Endothelial cell of umbilical vein (primary cell): ENCODE data around the gene CIAO3. TPM values are rescaled to one million over a fixed set of nuclear protein-coding genes. Genes with fewer than 3 reads are reported as not detected.

Experiments used
- BruUV-seq: library from RNA; stranded (reverse); fragments of 400-500 nt; replicated peaks from 2 replicates; lab custom pipeline; 2021; lab: Mats Ljungman, UMichigan
- CTCF ChIA-PET: fragments of 300-600, 350-600 bp; sonication (Branson Sonifier 250); formaldehyde crosslinking; loops from one replicate; lab custom pipeline; 2021; ENCODE audit warnings: antibody characterized with exemption, inconsistent platforms; lab: Charles Lee
- POLR2A ChIA-PET: fragments of 300-600, 350-600 bp; sonication (Branson Sonifier 250); formaldehyde crosslinking; loops from one replicate; lab custom pipeline; 2021; ENCODE audit warnings: antibody characterized with exemption, inconsistent platforms; lab: Charles Lee
- DNase-seq: peaks from one replicate; pipeline ENCODE4 v3.0.0-alpha.2; 2011; ENCODE audit warnings: low read depth, low spot score
- FAIRE-seq: peaks from 2 replicates; lab custom pipeline; 2011; peaks lifted over from hg19 to GRCh38; lab: Jason Lieb, UNC
- H2AFZ ChIP-seq: 2 replicates; pipeline ENCODE4 v1.6.0; 2012; ENCODE audit warnings: low read depth, low read length, control low read depth, inconsistent platforms
- H3K27ac ChIP-seq: 2 replicates; pipeline ENCODE4 v1.5.1; 2011; ENCODE audit warnings: low read depth, mild to moderate bottlenecking, control low read depth, low read length, moderate library complexity; ENCODE audit not compliant: insufficient read depth
- H3K27me3 ChIP-seq, 2 experiments: 2 replicates each; pipeline versions ENCODE4 v1.6.0 to v1.6.1; 2011; ENCODE audit warnings: low read length in 2 of 2, mixed read lengths in 1 of 2; ENCODE audit not compliant: control insufficient read depth in 2 of 2, insufficient read depth in 2 of 2
- H3K36me3 ChIP-seq, 2 experiments: 2 replicates in 1 of 2; 3 replicates in 1 of 2; pipeline ENCODE4 v1.5.1; 2011; ENCODE audit warnings: low read length in 2 of 2, mild to moderate bottlenecking in 1 of 2, moderate library complexity in 1 of 2; ENCODE audit not compliant: control insufficient read depth in 2 of 2, insufficient read depth in 2 of 2; ENCODE audit errors: extremely low read depth in 1 of 2
- H3K4me1 ChIP-seq: 3 replicates; pipeline ENCODE4 v1.5.1; 2011; ENCODE audit warnings: mild to moderate bottlenecking, low read length; ENCODE audit not compliant: control insufficient read depth, insufficient read depth; ENCODE audit errors: extremely low read depth
- H3K4me2 ChIP-seq: 2 replicates; pipeline ENCODE4 v1.6.1; 2011; ENCODE audit warnings: low read length, control low read depth, mixed read lengths; ENCODE audit not compliant: insufficient read depth
- H3K4me3 ChIP-seq, 3 experiments: fragments of 200-600 bp in 1 of 3; sonication (generic), shearing (Covaris generic) in 1 of 3; replicated peaks in 1 of 3; 2 replicates each; pipeline ENCODE4 v1.5.1; 2011 to 2016; ENCODE audit warnings: control low read depth in 3 of 3, low read length in 3 of 3, mild to moderate bottlenecking in 2 of 3, inconsistent platforms in 1 of 3, low read depth in 1 of 3, moderate library complexity in 1 of 3; ENCODE audit not compliant: insufficient read depth in 1 of 3
- H3K79me2 ChIP-seq: 2 replicates; pipeline ENCODE4 v1.6.0; 2012; ENCODE audit warnings: low read length, inconsistent platforms; ENCODE audit not compliant: control insufficient read depth, insufficient read depth
- H3K9ac ChIP-seq: replicated peaks from 2 replicates; pipeline ENCODE3; 2011; ENCODE audit warnings: low read length, control low read depth; ENCODE audit not compliant: insufficient read depth; ENCODE audit errors: extremely low read depth
- H3K9me1 ChIP-seq: replicated peaks from 3 replicates; pipeline ENCODE4 v1.6.0; 2011; ENCODE audit warnings: mild to moderate bottlenecking, low read length; ENCODE audit not compliant: control insufficient read depth, insufficient read depth; ENCODE audit errors: extremely low read depth
- H3K9me3 ChIP-seq: replicated peaks from 2 replicates; pipeline ENCODE4 v1.5.1; 2012; ENCODE audit warnings: low read length, inconsistent platforms; ENCODE audit not compliant: control insufficient read depth, insufficient read depth
- H4K20me1 ChIP-seq: replicated peaks from 2 replicates; pipeline ENCODE3; 2011; ENCODE audit warnings: mild to moderate bottlenecking, low read length; ENCODE audit not compliant: control insufficient read depth, insufficient read depth; ENCODE audit errors: extremely low read depth
- CTCF ChIP-seq, 2 donors: IDR thresholded peaks; 1 replicate in 1 of 2; 2 replicates in 1 of 2; pipeline ENCODE4 v1.5.1; 2011; ENCODE audit warnings: low read length in 2 of 2, mild to moderate bottlenecking in 2 of 2, moderate library complexity in 2 of 2, control low read depth in 1 of 2, inconsistent platforms in 1 of 2, low read depth in 1 of 2; ENCODE audit not compliant: insufficient read depth in 1 of 2; ENCODE audit errors: extremely low read depth in 1 of 2
- EZH2 ChIP-seq: IDR thresholded peaks from 2 replicates; pipeline ENCODE4 v1.6.1; 2012; ENCODE audit warnings: borderline replicate concordance, low read depth, mild to moderate bottlenecking, moderate library complexity, low read length, inconsistent platforms; ENCODE audit not compliant: severe bottlenecking
- FOS ChIP-seq: IDR thresholded peaks from 2 replicates; pipeline ENCODE4 v1.6.1; 2011; ENCODE audit warnings: mild to moderate bottlenecking, low read length, moderate library complexity, borderline replicate concordance; ENCODE audit not compliant: insufficient read depth
- GATA2 ChIP-seq: IDR thresholded peaks from 2 replicates; pipeline ENCODE4 v1.7.0; 2011; ENCODE audit warnings: low read depth, mild to moderate bottlenecking, moderate library complexity, mixed read lengths, low read length; ENCODE audit not compliant: insufficient read length, insufficient read depth
- JUN ChIP-seq: IDR thresholded peaks from 2 replicates; pipeline ENCODE4 v1.6.1; 2011; ENCODE audit warnings: borderline replicate concordance, low read depth; ENCODE audit not compliant: insufficient read length, insufficient read depth
- MYC ChIP-seq: IDR thresholded peaks from one replicate; pipeline ENCODE4 v1.6.1; 2011; ENCODE audit warnings: mild to moderate bottlenecking, low read depth, low read length
- POLR2A ChIP-seq: IDR thresholded peaks from 2 replicates; pipeline ENCODE4 v1.6.1; 2012; ENCODE audit warnings: low read depth, mild to moderate bottlenecking, control low read depth, low read length
- POLR2AphosphoS5 ChIP-seq: IDR thresholded peaks from 2 replicates; pipeline ENCODE4 v1.6.1; 2012; ENCODE audit warnings: low read depth, mild to moderate bottlenecking, control low read depth, low read length, moderate library complexity; ENCODE audit not compliant: insufficient read depth
- dilution Hi-C: fragments of 300-500 bp; cut with MboI; formaldehyde crosslinking; loops from one replicate; pipeline ENCODE4 v1.15.0; 2019; ENCODE audit warnings: low sequenced_read_pairs; ENCODE audit not compliant: extremely low pct_ligation_motif_present
- intact Hi-C: fragments of 100-400 bp; cut with micrococcal nuclease; formaldehyde crosslinking; loops from one replicate; pipeline ENCODE4 v1.10.0; 2022
- polyA plus RNA-seq, 4 experiments: library from polyadenylated mRNA; depleted of rRNA in 3 of 4; stranded (reverse) in 3 of 4; unstranded in 1 of 4; fragments of >200 nt; gene quantifications; 2 replicates each; pipeline versions ENCODE4 v1.2.1 to v1.2.3, GENCODE V29; 2011 to 2012; ENCODE audit warnings: missing spikeins in 1 of 4
- total RNA-seq: library from RNA; stranded (reverse); gene quantifications from 2 replicates; pipeline ENCODE4 v1.2.3, GENCODE V29; 2021
- TF ChIP-seq, protein P1 (sequence below): IDR thresholded peaks from 2 replicates; pipeline ENCODE4 v1.6.1; 2011; ENCODE audit not compliant: insufficient read depth, insufficient read length

The CIAO3 gene
- total and polyA plus RNA-seq, 2 donors (not counting 3 experiments of a cell fraction or from before 2014, with no cell fraction given) = 23.1 to 33.8 TPM

- FAIRE-seq = no peak
- Histone ChIP-seq H4K20me1 (no peaks in the 10 kb centered on the region), H3K27me3 (no peaks in the 10 kb centered on the region), H3K36me3 (no peaks in the 10 kb centered on the region), H3K27ac (no peak overlapping the region), H2AFZ (no peak overlapping the region), H3K79me2 (no peaks in the 10 kb centered on the region), H3K9me1 (no peaks in the 10 kb centered on the region), H3K9me3 (no peaks in the 10 kb centered on the region), H3K4me1 (peaks cover 24% of the 10 kb centered on the region), H3K4me2 (no peak overlapping the region), H3K4me3 (no peak overlapping the region), H3K9ac (no peak overlapping the region)
- TF ChIP-seq POLR2AphosphoS5 (no peak), FOS (no peak)
- ChIA-PET CTCF (interaction anchor here (1.4 kb wide), 1 partner anchor 65 kb away, joined by 4 read pairs; the partner anchor contains the start of genes CHTF18 and RPUSD1), POLR2A (no interaction called here)
- dilution Hi-C loops = no loop called here
- no TSS peak for BruUV-seq
- intact Hi-C loops = no loop called here
- no peak for DNase-seq
These were observed 17.8 kb downstream of the CIAO3 start for GRCh38 chr16:722835-723633.

GRCh38 chr16:721765-722540, 18.8 kb downstream of the CIAO3 start:
- H3K4me3 ChIP-seq = peak overlapping the region in 1 of 3 experiments; percentile 56
- no peaks in the 10 kb centered on the region for H3K27me3 ChIP-seq
- peak overlapping the region; percentile 58 for H3K4me2 ChIP-seq
- dilution Hi-C loops (no loop called here), intact Hi-C loops (no loop called here)
- no TSS peak for BruUV-seq
- H3K9ac ChIP-seq = no peak overlapping the region
- DNase-seq = no peak
- H2AFZ ChIP-seq = no peak overlapping the region
- ChIA-PET CTCF (interaction anchor here (0.7 to 2.6 kb wide), 6 partner anchors 10 to 66 kb away, joined by 3 to 17 read pairs (median 5); partner anchors contain the start of genes CHTF18, RPUSD1 and WDR24), POLR2A (interaction anchor here (1.4 kb wide), 1 partner anchor 15 kb away, joined by 3 read pairs; no protein-coding TSS in a partner anchor)
- no peaks in the 10 kb centered on the region for H3K9me1 ChIP-seq
- no peak overlapping the region for H3K27ac ChIP-seq
- no peaks in the 10 kb centered on the region for H3K36me3 ChIP-seq
- peaks cover 17% of the 10 kb centered on the region for H3K4me1 ChIP-seq
- H3K79me2 ChIP-seq = no peaks in the 10 kb centered on the region
- no peaks in the 10 kb centered on the region for H4K20me1 ChIP-seq
- H3K9me3 ChIP-seq = no peaks in the 10 kb centered on the region
- FAIRE-seq = no peak
- TF ChIP-seq GATA2 = no peak
- no peak for TF ChIP-seq EZH2
- TF ChIP-seq CTCF (IDR thresholded peaks at IDR 0.05; ENCODE audit: extremely low read depth in 1 of 2, insufficient read depth in 1 of 2, low read depth in 1 of 2, low read length in 2 of 2) = no peak
- TF ChIP-seq JUN = no peak
- TF ChIP-seq POLR2A = no peak
- TF ChIP-seq, protein P1, sequence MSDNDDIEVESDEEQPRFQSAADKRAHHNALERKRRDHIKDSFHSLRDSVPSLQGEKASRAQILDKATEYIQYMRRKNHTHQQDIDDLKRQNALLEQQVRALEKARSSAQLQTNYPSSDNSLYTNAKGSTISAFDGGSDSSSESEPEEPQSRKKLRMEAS = no peak
- no peak for TF ChIP-seq POLR2AphosphoS5
- no peak for TF ChIP-seq FOS
- TF ChIP-seq MYC = no peak
